Fibroblast of skin of abdomen (primary cell): ENCODE results near the gene TCF4.
A peak's percentile ranks its signal among the peaks of the same experiment; 100 is the strongest.

ENCODE experiments used
- DNase-seq: peaks from one replicate; pipeline ENCODE4 v3.0.0-alpha.2; 2013

The TCF4 gene

DNA sequence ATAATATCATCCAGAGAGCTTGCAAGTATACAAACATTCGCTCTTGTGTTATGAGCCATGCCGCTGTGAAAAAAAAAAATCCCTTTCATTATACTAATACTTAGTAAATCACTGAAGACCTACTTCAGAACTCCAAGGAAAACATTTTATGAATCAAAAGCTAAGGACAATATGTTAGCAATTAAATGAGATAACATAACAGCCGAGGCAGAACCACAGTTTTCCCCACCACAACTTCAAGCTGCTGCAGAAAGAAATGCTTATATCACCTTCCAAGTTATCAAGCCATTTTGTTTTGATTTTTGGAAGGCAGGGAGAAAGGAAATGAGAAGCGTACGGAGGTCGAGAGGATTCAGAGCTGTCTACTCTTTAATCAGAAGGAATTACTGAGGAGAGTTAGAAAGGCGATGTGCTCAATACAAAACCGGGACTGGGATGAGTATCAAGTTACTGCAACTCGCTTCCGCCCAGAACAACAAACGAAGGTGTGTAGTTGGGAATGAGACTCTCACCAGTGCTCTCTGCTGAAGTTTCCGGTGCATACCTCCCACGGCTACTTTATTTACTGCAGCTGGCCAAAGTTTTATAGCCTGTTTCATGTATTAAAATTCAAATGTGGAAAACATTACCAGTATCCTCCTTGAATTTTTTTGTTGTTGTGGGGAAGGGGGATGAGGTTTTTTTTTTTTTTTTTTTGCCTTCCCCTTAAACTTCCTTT, 336.6 kb downstream of the TCF4 start:
- peak; percentile 76 for DNase-seq

DNA sequence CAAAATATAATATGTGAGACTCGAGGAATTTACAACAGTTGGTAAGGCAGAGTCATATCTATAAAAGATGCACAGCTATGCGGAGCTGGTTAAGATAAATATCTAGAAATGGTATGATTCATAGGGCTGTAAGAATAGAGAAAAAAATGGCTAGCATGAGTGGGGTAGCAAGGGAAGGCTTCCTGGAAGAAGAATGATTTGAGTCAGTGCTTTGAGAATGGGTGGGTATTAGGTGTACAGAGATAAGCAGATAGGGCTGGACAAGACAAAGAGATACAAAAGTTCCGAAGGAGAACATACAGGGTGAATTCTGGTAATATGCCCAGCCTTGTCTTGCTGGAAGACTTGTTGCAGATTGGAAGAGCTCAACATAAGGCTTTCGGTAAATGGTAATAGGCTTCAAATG, 337.2 kb downstream of the TCF4 start:
- peak; percentile 73 for DNase-seq

DNA sequence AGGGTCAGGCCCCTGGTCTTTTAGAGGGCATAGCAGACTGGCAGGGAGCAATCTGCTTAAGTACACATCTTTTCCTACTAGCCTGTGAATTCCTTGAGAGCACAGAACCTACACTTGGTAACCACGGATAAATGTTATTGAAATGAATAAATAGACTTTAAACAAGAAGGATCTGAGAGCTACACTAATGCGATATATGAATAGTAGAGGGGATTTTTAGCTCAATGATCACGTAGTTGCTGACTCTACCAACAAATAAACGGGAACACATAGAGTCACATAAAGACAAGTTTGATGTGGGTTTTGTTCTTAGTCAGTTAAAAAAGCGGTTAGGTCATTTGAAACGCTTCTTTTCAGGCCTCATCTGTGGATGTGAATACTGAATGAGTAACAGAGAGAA, 338.4 kb downstream of the TCF4 start:
- DNase-seq, result no peak

DNA sequence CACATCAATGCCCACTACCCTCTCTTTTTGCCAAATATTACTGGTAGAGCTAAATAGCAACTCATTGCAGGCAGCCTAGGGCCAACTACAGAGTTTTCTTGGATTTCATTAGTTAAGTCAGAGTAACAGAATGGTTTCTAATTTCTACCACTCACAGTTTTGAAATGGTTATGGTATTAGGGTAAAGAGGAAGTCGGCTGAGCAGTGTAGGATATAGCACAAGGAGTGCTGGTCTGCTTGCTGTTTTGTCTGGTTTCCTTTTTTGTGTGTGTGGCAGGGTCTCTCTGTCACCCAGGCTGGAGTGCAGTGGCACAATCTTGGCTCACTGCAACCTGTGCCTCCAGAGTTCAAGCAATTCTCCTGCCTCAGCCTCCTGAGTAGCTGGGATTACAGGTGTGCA, 339.5 kb downstream of the TCF4 start:
- no peak for DNase-seq

DNA sequence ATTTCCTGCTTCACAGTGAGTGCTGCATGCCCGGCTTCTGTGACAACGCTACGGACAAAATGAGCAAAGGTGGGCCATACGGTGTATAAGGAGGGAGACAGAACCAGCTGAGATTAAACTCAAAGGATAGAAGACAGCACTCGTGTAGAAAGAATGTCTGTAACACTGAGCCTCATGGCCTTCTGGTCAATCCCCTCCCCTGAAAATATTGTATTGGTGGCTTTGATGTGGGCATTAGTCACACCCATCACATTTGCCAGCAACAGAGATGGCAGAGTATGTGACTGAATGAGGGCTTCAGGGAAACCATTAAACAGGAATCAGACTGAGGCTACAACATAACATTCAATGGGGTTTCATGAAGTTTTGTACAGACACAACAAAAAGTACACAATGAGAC, 341.0 kb downstream of the TCF4 start:
- DNase-seq, result peak; percentile 29

DNA sequence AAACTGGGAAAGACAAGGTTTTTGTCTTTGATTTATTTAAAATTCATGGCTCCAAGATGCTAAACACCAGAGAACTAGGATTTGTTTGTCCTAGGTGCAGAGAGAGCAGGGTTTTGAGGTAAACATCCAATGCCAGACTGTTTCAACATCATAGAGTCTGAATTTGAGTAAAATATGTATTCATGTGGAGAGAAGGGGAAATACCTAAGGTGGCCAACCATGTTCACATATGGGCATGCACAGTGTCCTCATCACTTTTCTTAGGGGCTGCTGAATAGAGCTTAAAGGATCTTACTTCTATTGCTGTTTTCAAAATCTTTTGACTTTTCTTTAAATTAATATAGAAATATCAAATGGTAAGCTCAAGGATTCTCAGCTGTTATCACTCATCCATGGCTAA, 341.7 kb downstream of the TCF4 start:
- DNase-seq, result no peak

DNA sequence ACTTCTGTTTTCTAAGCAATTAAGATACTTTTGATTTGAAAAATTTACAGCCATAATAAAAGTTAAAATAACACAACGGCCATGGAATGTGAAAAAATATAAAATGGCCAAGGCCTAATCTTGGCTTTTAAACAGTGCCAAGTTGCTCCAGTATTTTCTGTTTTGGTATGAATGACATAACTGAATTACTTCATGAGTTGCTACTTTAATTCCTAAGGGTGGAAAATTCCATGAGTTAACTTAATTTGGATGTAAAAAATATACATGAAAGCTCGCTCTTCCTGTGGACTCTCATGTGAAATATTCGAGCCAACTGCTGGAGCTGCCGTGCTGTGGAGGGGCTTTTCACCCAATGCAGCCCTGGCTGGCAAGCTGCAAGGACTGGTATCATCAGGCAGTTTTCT, 342.8 kb downstream of the TCF4 start:
- peak; percentile 49 for DNase-seq

DNA sequence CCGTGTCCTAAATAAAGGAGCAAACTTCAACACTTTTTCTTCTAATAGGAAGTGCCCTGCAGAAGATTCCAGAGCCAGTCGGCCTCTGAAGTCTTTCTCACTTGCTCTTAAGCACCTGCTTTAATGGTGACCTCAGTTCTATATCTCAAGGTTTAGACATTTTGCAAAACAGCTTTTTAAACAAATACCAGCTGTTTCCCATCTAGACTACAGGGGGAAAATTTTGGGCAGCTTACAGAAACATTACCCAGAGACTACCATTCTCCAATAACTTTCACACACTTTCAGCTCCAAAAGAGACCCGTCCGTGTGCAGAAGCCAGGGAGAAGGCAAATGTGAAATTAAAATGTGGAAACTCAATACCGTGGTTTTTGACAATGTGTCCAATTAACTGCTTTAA, 343.4 kb downstream of the TCF4 start:
- DNase-seq, result no peak

DNA sequence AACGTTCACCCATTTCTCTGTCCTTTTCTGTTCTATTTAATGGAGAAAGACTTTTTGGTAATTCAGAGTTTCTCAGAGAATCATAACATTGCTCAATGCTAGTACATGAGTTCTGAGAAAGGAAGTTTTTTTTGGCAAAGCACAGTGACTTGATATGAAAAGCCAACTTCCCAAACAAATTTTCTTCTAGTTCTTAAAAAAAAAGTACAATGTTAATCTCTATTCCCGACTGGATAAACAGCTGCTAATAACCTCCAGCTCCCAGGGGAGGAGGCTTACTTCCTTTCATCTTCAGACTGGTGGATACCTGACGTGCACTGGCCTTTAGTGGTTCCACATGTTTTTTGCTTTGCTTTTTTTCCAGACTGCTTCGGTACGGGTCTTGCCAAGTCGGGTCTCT, 344.1 kb downstream of the TCF4 start:
- DNase-seq, result peak; percentile 73

DNA sequence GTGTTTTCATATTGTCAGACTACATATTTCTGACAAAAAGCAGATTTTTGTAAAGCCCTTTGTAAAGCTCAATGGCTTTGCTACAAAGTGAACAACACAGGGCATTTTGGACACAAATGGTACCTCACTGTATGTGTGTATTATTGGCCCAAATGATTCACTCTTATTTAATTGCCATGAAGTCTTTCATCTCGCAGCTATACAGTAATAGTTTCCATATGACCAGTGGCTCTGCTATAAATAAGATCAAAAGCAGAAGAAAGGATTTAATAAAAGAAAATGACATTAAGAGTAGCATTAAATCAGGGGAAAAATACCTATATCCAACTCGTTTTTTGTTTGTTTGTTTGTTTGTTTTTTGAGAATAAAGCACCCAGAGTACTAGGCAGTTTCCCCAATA, 344.7 kb downstream of the TCF4 start:
- DNase-seq, result peak; percentile 52

DNA sequence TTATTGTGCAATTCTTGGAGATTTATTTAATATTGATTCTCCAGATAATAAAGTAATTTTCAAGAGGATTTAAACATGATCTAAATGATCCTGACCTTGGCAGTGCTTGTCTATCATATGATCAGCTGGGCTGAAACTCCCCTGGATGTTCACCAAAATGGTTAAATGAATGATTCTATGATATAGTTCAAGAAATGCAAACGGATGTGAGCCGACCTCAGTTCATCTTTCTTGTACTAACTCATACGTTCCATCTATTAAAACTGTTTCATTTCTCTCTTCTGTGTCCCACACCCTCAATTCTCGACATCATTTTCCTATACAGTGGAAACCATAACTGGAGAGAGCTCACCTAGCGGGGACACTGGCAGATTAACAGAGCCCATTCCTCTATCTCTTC, 347.0 kb downstream of the TCF4 start:
- DNase-seq, result no peak

DNA sequence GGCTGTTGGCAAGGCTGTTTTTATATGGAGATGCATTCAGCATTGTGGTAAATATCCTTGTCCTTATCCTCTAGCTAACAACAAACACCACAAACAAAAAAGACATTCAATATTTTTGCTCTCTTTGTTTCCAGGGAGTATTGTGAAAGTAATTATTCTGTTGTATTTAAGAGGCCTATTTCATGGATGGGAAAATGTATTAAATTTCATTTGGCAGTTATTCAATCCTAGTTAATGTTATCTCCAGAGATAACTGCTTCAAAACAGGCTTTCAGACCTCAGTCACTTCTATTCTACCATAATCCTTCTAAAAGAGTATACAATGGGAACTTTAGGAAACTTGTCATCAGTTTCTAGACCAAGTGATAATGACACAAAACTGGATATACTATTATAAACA, 348.3 kb downstream of the TCF4 start:
- DNase-seq, result no peak

DNA sequence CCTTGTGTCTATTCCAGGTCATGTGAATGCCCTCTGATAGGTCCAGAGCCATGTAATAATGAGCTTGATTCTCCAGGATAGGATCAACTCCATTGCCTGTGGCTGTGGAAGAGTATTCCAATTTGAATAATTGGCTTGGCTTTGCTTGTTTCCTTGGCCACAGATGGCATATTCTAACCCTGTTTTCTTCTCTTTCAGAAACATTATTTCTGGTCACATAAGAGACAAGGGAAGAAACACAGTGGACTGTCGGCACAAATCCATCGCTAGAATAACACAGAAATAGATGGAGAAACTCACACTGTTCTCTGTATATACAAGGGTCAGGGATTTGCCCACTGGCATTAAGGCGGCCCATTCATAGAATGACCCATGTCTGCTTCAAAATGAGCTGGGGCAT, 350.3 kb downstream of the TCF4 start:
- no peak for DNase-seq

DNA sequence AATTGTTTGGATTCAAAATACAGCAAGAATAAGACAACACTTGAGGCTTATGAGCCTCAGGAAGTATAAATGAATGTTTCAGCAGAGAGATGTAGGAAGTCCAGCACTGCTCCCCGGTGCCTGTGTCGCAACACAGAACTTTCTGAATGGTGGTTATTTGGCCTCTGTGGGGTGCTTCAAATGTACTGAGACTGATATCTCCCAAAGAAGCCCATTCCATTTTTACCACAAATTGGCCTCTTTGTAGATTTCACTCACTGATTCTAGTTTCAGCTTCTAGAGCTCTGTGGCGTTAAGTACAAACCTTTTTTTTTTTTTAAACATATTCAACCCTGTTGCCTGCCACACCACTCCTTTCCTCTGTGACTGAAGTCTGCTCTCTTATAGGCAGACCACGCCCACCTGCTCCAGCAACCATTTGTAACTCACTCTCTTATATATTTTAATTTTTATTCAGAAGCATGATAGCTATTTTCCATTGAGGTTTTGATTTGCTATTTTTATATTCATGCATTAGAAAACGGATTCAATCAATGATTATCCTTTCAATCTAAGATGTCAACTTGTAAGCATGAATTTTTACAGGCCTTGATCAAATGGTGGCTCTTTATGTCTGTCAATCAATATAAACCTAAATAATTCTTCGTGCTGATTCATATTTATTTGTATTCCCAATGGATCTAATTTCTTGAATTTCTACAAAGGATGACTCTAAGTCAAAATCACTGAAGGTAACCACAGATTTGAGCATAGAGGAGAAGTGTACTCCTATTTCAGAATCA, 351.7 kb downstream of the TCF4 start:
- peak; percentile 70 for DNase-seq

DNA sequence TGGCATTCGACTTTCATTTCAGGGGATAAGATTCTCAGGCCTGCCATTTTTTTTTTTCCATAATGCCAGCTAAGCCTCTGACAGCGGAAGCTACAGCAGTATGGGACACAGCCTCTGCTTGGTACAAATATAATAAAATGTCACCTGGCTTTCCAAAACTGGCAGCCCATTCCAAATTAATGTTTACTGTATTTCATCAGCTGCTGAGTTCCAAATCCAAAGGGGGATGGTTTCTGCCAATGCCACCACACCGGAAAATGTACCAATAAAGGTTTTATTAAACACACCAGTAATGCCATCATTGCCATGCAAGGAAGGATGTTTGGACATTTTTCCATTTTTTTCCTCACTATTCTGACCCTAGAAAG, 352.9 kb downstream of the TCF4 start:
- DNase-seq, result no peak

DNA sequence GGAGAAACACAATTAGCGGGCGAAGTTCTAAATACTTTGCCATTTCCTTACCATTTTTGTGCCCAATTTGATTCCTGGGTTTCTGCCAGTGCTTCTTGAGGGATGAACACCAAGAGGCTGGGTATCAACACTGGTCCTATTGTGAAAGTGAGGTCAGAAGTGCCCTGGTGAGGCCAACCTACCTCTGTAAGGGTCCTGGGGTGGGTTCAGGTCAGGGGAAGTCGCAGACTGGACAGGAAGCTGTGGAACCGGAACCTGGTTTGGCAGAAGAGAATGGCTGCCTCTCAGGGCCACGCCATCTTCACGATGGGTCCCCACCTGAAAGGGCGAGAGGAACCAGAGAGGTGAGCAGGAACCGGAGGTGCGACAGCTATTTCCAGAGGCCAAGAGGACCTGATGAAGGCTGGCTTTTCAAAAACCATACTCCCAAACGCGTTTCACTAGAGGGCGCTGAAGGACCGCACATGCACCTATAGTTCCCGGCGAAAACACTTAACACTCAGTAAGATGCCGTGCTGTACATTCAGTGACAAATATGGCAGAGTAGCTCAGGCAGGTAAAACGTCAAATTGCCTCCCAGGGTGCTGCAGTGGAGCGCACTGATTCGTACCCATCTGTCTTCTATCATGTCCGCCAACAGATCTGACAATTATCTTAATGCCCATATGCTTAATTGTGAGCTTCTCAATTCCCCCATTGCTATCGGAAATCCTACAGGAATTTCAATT, 353.5 kb downstream of the TCF4 start:
- peak; percentile 81 for DNase-seq

DNA sequence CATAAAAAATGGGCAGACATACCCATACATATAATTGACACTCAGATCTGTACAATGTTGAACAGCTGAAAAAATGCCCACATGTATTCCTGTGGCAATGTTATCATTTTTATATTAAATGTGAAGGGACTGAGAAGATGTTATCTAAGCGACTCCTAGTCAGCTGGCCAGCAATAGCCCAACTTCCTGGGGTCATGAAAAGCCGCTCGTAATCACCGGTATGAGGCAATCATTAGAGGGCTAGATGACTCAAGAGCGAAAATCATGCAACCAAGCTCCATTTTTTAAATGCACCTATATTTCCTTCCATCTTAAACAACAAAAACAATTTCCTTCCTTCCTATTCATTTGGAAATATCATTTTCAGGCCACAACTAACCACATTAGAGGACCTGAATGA, 354.1 kb downstream of the TCF4 start:
- no peak for DNase-seq

DNA sequence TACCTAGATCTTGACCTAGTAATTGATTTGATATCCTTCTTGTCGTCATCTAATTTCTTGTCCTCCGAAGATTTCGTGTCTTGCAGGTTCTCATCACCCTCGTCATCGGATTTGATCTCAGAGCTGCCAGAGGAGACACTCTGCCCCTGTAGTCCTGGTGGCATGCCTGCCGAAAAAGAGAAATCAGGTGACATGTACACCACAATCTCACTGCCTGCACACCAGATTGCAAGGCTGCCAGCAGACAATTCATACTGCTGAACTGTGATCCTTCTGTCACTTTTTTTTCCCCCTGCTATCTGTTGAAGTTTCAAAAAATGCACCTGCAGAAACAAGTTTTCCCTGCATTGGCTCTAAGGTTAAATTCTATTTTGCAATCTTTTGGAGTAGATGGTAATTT, 355.5 kb downstream of the TCF4 start:
- DNase-seq, result no peak

DNA sequence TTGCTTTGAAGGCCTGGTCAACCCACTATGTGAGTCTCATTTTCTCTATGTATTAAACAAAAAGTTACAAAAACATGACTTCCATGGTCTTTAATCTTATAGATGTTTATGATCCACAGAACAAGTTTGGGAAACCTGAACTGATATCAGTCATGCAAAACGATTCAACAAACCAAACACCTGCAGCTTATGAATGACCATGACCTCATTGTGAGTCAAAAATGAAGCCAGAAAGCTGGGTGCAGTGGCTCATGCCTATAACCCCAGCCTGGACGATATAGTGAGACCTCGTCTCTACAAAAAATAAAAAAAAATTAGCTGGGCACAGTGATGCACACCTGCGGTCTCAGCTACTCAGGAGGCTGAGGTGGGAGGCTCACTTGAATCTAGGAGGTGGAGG, 358.3 kb downstream of the TCF4 start:
- no peak for DNase-seq

DNA sequence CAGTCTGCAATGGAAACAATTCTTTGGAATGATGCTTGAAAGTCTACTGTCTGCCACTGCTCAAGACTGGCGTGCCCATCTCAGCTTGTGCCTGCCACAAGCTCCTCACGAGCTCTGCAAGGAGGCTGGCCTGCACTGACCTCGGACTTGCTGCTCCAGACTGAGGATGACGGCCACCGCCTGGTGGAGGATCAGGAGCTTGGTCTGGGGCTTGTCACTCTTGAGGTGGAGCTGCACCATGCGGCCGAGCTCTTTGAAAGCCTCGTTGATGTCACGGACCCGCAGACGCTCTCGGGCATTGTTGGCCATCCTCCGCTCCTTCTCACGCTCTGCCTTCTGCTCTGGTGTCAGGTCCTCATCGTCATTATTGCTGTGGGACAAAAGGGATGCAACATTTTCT, 359.3 kb downstream of the TCF4 start:
- DNase-seq, result no peak

DNA sequence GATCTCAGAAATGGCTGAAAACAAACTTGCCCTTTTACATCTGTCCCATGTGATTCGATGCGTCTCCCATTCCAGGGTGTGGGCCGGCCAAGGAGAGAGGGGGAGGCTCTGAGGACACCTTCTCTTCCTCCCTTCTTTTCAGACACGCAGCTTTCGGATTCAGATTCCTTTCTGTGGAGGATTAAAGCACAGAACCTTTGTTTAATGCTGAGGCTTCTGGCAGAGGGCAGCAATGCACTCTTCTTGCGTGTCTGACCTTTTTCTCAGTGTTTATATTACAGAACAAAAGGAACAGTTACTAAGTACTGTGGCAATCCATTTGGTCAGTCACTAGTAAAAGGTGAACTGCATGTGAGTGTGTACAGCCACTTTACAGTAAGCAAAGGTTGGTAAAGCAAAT, 359.8 kb downstream of the TCF4 start:
- no peak for DNase-seq

DNA sequence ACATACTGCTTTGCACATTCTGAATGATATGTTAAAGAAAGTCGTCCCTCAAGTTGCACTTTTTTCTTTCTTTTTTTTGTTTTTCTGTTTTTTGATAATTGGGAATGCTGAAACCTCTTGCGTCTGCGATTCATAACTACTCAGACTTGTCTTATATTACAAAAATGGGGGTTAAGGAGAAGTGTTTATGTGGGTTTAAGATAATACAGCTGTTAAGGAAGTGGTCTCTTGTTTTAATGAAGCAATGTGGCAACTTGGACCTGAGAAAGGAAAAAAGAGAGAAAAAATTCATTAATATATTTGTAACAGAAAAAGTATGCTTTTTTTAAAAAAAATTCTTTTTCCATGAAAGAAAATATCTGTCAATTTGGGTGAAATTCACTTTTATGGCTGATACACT, 360.2 kb downstream of the TCF4 start:
- no peak for DNase-seq

DNA sequence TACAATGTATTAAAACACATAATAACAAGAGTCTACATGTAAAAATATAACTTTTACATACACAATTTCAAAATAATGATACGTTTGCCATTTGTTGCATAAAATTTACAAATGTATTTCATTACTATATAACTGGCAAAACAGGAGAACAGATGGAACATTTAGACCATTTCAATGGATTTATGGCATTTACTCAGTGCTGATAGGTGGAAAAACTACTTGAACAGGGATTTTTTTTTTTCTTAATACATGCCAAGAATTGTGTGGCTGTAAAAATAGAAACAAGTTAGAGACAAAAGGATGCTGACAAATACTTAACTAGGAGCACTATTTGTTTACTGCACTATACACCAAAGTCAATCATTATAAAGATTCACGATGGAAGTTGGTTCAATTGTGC, 361.9 kb downstream of the TCF4 start:
- DNase-seq, result no peak

DNA sequence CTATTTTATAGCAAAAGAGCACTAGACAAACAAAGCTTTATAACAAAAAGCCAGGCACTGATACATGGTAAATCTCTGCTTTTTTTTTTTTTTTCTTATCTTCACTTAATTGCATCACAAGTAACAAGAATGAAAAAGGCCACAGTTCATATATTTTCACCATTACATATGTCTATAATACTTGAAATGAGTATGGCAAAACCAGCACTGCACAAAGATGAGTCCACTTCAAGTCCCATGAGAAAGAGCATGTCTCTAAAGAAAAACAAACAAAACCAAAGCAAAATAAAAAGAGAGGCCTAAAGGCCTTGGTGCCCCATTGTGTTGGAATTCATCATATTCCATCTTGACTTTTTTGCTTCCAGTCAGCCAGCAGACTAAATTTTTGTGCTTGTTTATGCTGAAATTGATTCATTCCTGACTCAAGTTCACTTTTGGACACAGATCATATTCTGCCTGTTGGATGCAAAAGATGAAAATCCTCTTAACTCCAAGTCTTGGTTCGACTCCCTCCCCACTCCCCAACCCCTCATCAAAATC, 363.8 kb downstream of the TCF4 start:
- DNase-seq, result no peak
